Upper lobe of left lung (tissue), 6 donors: ENCODE measurements around the gene GSPT1. TPM values are rescaled to one million over a fixed set of nuclear protein-coding genes. Genes with fewer than 3 reads are reported as not detected.

Experiments
- ATAC-seq, 2 donors: fragments of 200-7000 bp; cut with Tn5 transposase; one replicate each; pipeline ENCODE4 v1.9.1; 2022; ENCODE audit warnings: mild to moderate bottlenecking in 2 of 2, moderate library complexity in 2 of 2; ENCODE audit not compliant: low FRiP score in 2 of 2
- DNase-seq, 2 donors: peaks; one replicate each; pipeline ENCODE4 v3.0.0-alpha.2; 2019 to 2020
- H3K27ac ChIP-seq, 4 donors: fragments of 200-600 bp; sonication (generic); one replicate each; pipeline ENCODE4 v1.5.1; 2016 to 2019
- H3K27me3 ChIP-seq, 4 donors: fragments of 200-600 bp; sonication (generic); one replicate each; pipeline ENCODE4 v1.5.1; 2017 to 2019
- H3K36me3 ChIP-seq, 4 donors: fragments of 200-600 bp; sonication (generic); one replicate each; pipeline ENCODE4 v1.5.1; 2016 to 2019
- H3K4me1 ChIP-seq, 4 donors: fragments of 200-600 bp; sonication (generic); one replicate each; pipeline ENCODE4 v1.5.1; 2018 to 2019
- H3K4me3 ChIP-seq, 4 donors: fragments of 200-600 bp; sonication (generic); one replicate each; pipeline ENCODE4 v1.5.1; 2017 to 2019; ENCODE audit warnings: mild to moderate bottlenecking in 2 of 4, moderate library complexity in 1 of 4
- H3K9me3 ChIP-seq, 4 donors: fragments of 200-600 bp; sonication (generic); one replicate each; pipeline ENCODE4 v1.5.1; 2018 to 2019
- CTCF ChIP-seq, 6 experiments: fragments of 450-650 bp in 4 of 6; fragments of 200-600 bp in 2 of 6; sonication (generic) in 2 of 6; IDR thresholded peaks; one replicate each; pipeline ENCODE4 v1.5.1; 2016 to 2019; ENCODE audit warnings: antibody characterized with exemption in 6 of 6
- EP300 ChIP-seq, 4 donors: sonication (generic); formaldehyde crosslinking; IDR thresholded peaks; one replicate each; pipeline ENCODE4 v1.5.1; 2017; ENCODE audit warnings: antibody characterized with exemption in 4 of 4, control low read depth in 2 of 4
- POLR2A ChIP-seq, 4 donors: fragments of 450-650 bp; IDR thresholded peaks; one replicate each; pipeline ENCODE4 v1.5.1; 2016 to 2017; ENCODE audit warnings: antibody characterized with exemption in 4 of 4, mild to moderate bottlenecking in 2 of 4
- POLR2AphosphoS5 ChIP-seq, 2 donors: sonication (generic); formaldehyde crosslinking; IDR thresholded peaks; one replicate each; pipeline ENCODE4 v1.5.1; 2017; ENCODE audit warnings: antibody characterized with exemption in 2 of 2
- WGBS, 2 donors: methylation state at CpG; one replicate each; pipeline ENCODE4 v1.1.5; 2017 to 2018; 5-methylcytosine and 5-hydroxymethylcytosine counted together
- total RNA-seq, 6 donors: library from RNA; depleted of rRNA in 4 of 6; stranded (reverse); fragments of >200 nt in 4 of 6; gene quantifications; one replicate each; pipeline versions ENCODE4 v1.1.0 to v1.2.1, GENCODE V29; 2016 to 2021
- donor health status: DM: no; HTN: no; CAD: no; lungs with moderate emphysema.
- donor health status: DM: no; HTN: yes; CAD: no; lungs with severe emphysema.

The GSPT1 gene
- total RNA-seq, 6 donors from 2014 or later: 52.4 to 117 (median 99.6) TPM

- Histone ChIP-seq H3K4me1 (no peaks in the 10 kb centered on the region), H3K36me3 (peaks cover 68 to 98% (median 84%) of the 10 kb centered on the region in 4 donors), H3K4me3 (no peak overlapping the region), H3K27ac (no peak overlapping the region), H3K9me3 (no peaks in the 10 kb centered on the region), H3K27me3 (no peaks in the 10 kb centered on the region)
- DNase-seq (no peak), ATAC-seq (no peak)
- TF ChIP-seq POLR2A (IDR thresholded peaks at IDR 0.05) (no peak), EP300 (IDR thresholded peaks at IDR 0.05) (no peak), CTCF (IDR thresholded peaks at IDR 0.05) (no peak), POLR2AphosphoS5 (IDR thresholded peaks at IDR 0.05) (no peak)
- WGBS, 2 donors: 96 to 98% methylated on average over 5 to 8 of the region's 11 CpGs
Measured at GRCh38 chr16:11843206-11843605, 72.5 kb downstream of the GSPT1 start.

GRCh38 chr16:11841026-11841425 lies 74.7 kb downstream of the GSPT1 start:
- H3K27ac ChIP-seq: no peak overlapping the region
- H3K9me3 ChIP-seq: no peaks in the 10 kb centered on the region
- no peak for TF ChIP-seq POLR2A (IDR thresholded peaks at IDR 0.05)
- no peak for TF ChIP-seq EP300 (IDR thresholded peaks at IDR 0.05)
- TF ChIP-seq CTCF (IDR thresholded peaks at IDR 0.05): no peak
- no peak for TF ChIP-seq POLR2AphosphoS5 (IDR thresholded peaks at IDR 0.05)
- WGBS, 2 donors: 94 to 96% methylated on average over 7 of the region's 7 CpGs
- ATAC-seq: no peak
- H3K27me3 ChIP-seq: no peaks in the 10 kb centered on the region
- peaks cover 78 to 98% (median 92%) of the 10 kb centered on the region in 4 donors for H3K36me3 ChIP-seq
- no peak overlapping the region for H3K4me3 ChIP-seq
- DNase-seq: no peak
- H3K4me1 ChIP-seq: no peaks in the 10 kb centered on the region

GRCh38 chr16:11836650-11837244 lies 79.0 kb downstream of the GSPT1 start:
- WGBS, 2 donors: 95% methylated on average over 7 of the region's 7 CpGs
- H3K4me3 ChIP-seq: no peak overlapping the region
- no peaks in the 10 kb centered on the region for H3K9me3 ChIP-seq
- ATAC-seq (no peak), DNase-seq (no peak)
- peaks cover 45 to 61% (median 59%) of the 10 kb centered on the region in 4 donors for H3K36me3 ChIP-seq
- no peaks in the 10 kb centered on the region for H3K27me3 ChIP-seq
- no peak overlapping the region for H3K27ac ChIP-seq
- H3K4me1 ChIP-seq: peaks cover 0 to 3% (median 0%) of the 10 kb centered on the region in 4 donors
- TF ChIP-seq CTCF (IDR thresholded peaks at IDR 0.05): no peak
- no peak for TF ChIP-seq EP300 (IDR thresholded peaks at IDR 0.05)
- TF ChIP-seq POLR2AphosphoS5 (IDR thresholded peaks at IDR 0.05): no peak
- no peak for TF ChIP-seq POLR2A (IDR thresholded peaks at IDR 0.05)

- Histone ChIP-seq H3K4me1 (peaks cover 0 to 3% (median 0%) of the 10 kb centered on the region in 4 donors), H3K4me3 (no peak overlapping the region), H3K27me3 (no peaks in the 10 kb centered on the region), H3K27ac (no peak overlapping the region), H3K9me3 (no peaks in the 10 kb centered on the region), H3K36me3 (peaks cover 40 to 54% (median 52%) of the 10 kb centered on the region in 4 donors)
- DNase-seq: no peak
- 63 to 73% methylated on average over 9 of the region's 9 CpGs for WGBS, 2 donors
- TF ChIP-seq EP300 (IDR thresholded peaks at IDR 0.05) (no peak), CTCF (IDR thresholded peaks at IDR 0.05) (no peak), POLR2A (IDR thresholded peaks at IDR 0.05) (no peak), POLR2AphosphoS5 (IDR thresholded peaks at IDR 0.05) (no peak)
- ATAC-seq: no peak
Measured at GRCh38 chr16:11835891-11836649, 79.7 kb downstream of the GSPT1 start.
